GM21526 (cell line): Measurements from ENCODE around the gene XCR1.
"Not testable (repeated sequence)": the region's sequence is repeated elsewhere in the genome, so short reads cannot be mapped to it uniquely, and the experiment has no call there.

Experiments
- ATAC-seq: cut with Tn5 transposase; IDR thresholded peaks from one replicate; pipeline ENCODE4 v1.9.1; 2021; ENCODE audit warnings: moderate library complexity; ENCODE audit not compliant: unreplicated experiment, low FRiP score

The XCR1 gene

GRCh38 chr3:46007280-46007679 is 20.0 kb downstream of the XCR1 start:
- ATAC-seq = no peak

GRCh38 chr3:46006238-46007032 is 20.8 kb downstream of the XCR1 start:
- ATAC-seq = no peak

- not testable (repeated sequence) for ATAC-seq
These were observed 23.6 kb downstream of the XCR1 start for GRCh38 chr3:46003706-46004105.

GRCh38 chr3:46001178-46001577 is 26.1 kb downstream of the XCR1 start:
- no peak for ATAC-seq

- ATAC-seq = no peak
These were observed 29.3 kb downstream of the XCR1 start for GRCh38 chr3:45997942-45998341.

GRCh38 chr3:45997499-45997898 is 29.8 kb downstream of the XCR1 start:
- not testable (repeated sequence) for ATAC-seq

- peak; percentile 89 for ATAC-seq
These were observed 31.8 kb downstream of the XCR1 start, which contains the start of gene FYCO1 for GRCh38 chr3:45995236-45996192. FYCO1 (minus strand) TSS chr3:45995824; CDS start chr3:45984910, 10,914 bp downstream.

GRCh38 chr3:45994419-45995235 is 32.7 kb downstream of the XCR1 start:
- ATAC-seq = peak; percentile 5

- ATAC-seq = no peak
These were observed 33.8 kb downstream of the XCR1 start for GRCh38 chr3:45993421-45994027.

GRCh38 chr3:45992821-45993221 is 34.5 kb downstream of the XCR1 start:
- ATAC-seq = no peak

- ATAC-seq = no peak
These were observed 35.1 kb downstream of the XCR1 start for GRCh38 chr3:45992133-45992729.

- ATAC-seq = no peak
These were observed 35.9 kb downstream of the XCR1 start for GRCh38 chr3:45991341-45991740.

- no peak for ATAC-seq
These were observed 37.1 kb downstream of the XCR1 start for GRCh38 chr3:45990181-45990580.

- no peak for ATAC-seq
These were observed 38.5 kb downstream of the XCR1 start for GRCh38 chr3:45988804-45989203.

GRCh38 chr3:45988362-45988761 is 38.9 kb downstream of the XCR1 start:
- no peak for ATAC-seq

GRCh38 chr3:45987368-45988291 is 39.7 kb downstream of the XCR1 start:
- ATAC-seq = no peak

- ATAC-seq = no peak
These were observed 40.8 kb downstream of the XCR1 start for GRCh38 chr3:45986303-45986982.
